Prostate gland (tissue), 2 donors: ENCODE measurements around the gene TNFAIP1.

Source experiments
- CTCF ChIP-seq, 4 experiments: fragments of 200-600 bp in 2 of 4; fragments of 450-650 bp in 2 of 4; sonication (generic) in 2 of 4; IDR thresholded peaks; 1 replicate in 3 of 4; 2 replicates in 1 of 4; pipeline ENCODE4 v1.5.1; 2016 to 2019; ENCODE audit warnings: antibody characterized with exemption in 4 of 4, mild to moderate bottlenecking in 2 of 4, moderate library complexity in 2 of 4
- POLR2A ChIP-seq: fragments of 450-650 bp; IDR thresholded peaks from one replicate; pipeline ENCODE4 v1.6.1; 2016; ENCODE audit warnings: antibody characterized with exemption, mild to moderate bottlenecking
- POLR2AphosphoS5 ChIP-seq: sonication (generic); formaldehyde crosslinking; IDR thresholded peaks from one replicate; pipeline ENCODE4 v1.6.1; 2017; ENCODE audit warnings: antibody characterized with exemption

- no peak for TF ChIP-seq POLR2AphosphoS5
- no peak for TF ChIP-seq CTCF (IDR thresholded peaks at IDR 0.05)
- no peak for TF ChIP-seq POLR2A
Observed at GRCh38 chr17:28327031-28327607, 8.4 kb upstream of the TNFAIP1 start.
